ENCODE measurements around the gene ING5.

Gene ING5

GRCh38 chr2:241764275-241765241 lies 62.7 kb downstream of the ING5 start:
- DNase-seq = no peak

DNA sequence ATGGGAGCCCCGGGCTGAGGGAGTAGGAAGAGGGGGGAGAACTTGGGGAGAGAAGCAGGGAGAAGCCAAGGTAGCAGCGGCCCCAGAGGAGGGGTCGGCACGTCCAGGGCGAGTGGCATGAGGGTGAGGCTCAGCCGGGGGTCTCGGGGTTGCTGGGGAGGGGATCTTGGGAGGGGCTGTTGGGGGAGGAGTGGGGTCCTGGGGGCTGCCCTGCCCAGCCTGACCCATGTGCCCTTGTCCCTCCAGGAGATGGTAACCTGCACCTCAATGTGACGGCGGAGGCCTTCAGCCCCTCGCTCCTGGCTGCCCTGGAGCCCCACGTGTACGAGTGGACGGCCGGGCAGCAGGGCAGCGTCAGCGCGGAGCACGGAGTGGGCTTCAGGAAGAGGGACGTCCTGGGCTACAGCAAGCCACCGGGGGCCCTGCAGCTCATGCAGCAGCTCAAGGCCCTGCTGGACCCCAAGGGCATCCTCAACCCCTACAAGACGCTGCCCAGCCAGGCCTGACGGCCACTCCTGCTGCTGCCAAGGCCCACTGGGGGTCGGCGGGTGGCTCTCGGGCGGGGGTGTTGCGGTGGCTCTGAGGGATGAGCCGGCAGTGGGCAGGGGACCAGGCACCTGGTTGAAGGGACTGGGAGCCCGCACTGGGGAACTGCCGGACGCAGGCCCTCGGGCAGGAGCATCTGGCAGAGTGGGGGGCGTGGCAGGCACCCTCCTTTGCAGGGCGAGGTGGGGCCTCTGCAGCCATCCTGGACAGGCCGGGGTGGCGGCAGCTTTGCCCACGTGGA lies 65.8 kb downstream of the ING5 start:
- no peak for DNase-seq

DNA sequence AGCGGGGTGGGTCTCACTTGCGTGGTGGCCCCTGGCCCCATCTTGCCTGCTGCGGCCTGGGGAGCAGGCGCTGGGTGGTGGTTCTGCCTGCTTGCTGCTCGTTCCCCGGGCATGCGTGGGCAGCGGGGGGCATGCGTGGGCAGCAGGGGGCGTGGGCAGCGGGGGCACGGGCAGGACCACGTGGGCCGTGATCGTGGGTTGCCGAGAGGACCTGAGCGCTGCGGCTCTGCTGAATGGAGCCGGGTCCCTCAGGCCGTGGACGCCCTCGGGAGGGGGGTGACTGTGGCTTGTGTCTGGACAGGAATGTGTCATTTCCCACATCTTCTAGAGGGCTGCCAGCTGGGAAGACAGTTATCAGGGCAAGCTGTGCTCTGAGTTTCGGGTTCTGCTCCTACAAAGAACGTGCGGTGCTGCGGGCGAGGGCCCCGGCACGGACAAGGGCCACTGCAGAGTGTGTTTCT lies 66.4 kb downstream of the ING5 start:
- no peak for DNase-seq

DNA sequence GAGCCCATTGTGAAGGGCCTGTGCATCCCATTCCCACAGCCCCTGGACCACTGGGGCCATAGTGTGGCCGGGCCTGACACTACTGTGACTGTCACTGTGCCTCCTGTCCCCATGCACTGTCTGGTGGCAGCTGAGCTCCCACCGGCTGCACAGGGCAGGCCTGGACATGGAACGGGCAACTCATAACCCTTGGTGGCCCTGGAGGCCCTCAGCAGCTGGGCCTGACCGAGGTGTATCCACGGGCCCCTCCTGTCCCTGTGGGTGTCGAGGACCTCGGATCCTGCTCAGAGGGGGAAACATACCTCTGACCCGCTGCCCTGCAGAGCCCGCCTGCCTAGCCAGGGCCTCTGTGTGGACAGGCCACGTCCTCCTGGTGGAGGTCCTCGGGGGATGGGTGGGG lies 67.0 kb downstream of the ING5 start:
- no peak for DNase-seq

- no peak for DNase-seq
Observed at GRCh38 chr2:241769819-241770184, 68.0 kb downstream of the ING5 start.

DNA sequence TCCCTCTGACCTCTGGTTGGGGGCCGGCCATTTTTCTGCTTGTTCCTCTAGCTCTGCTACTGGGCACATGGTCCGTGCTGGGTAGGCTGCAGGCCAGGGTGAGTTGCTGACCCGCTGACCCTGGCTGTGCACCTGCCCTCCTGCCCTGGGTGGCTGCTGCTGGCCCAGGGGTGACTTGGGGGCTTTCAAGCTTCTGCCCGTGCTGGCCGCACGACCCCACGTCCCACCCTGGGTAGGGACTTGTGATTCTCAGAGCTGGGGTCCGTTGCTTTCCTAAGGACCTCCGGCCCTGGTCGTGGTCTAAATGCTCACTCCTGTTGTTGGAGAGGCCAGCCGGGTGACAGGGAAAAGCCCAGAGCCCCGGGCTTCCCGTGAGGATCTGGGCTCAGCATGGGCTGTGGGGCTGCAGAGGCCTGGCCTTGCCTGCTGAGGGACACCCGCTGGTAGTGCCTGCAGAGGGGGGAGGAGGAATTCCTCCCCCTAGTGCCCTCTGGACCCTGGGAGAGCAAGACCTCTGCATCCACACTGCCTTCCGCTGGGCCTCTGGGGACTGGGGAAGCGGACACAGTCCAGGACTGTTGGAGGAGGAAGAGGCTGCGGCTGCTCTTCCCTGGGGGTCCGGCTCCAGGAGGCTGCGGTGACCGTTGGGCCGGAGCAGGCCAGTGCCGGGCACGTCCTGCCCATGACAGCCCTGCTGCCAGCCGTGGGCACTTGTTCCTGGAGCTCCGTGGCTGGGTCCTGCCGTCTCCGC lies 68.5 kb downstream of the ING5 start:
- DNase-seq = no peak

GRCh38 chr2:241770936-241771285 lies 69.1 kb downstream of the ING5 start:
- DNase-seq = no peak

GRCh38 chr2:241771286-241772062 lies 69.6 kb downstream of the ING5 start:
- DNase-seq = no peak

DNA sequence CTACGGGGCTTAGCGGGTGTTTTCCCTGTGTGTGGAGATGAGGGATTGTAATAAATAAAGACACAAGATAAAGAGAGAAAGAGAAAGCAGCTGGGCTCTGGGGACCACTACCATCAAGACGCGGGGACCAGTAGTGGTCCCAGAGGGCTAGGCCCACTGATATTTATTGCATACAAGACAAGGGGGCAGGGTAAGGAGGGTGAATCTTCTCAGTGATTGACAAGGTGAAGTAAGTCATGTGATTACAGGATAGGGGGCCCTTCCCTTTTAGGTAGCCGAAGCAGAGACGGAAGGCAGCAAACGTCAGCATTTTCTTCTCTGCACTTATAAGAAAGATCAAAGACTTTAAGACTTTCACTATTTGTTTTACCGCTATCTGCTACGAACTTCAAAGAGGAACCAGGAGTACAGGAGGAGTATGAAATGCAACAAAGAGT lies 70.2 kb downstream of the ING5 start:
- no peak for DNase-seq

GRCh38 chr2:241773511-241774418 lies 71.9 kb downstream of the ING5 start:
- DNase-seq = peak; percentile 58

DNA sequence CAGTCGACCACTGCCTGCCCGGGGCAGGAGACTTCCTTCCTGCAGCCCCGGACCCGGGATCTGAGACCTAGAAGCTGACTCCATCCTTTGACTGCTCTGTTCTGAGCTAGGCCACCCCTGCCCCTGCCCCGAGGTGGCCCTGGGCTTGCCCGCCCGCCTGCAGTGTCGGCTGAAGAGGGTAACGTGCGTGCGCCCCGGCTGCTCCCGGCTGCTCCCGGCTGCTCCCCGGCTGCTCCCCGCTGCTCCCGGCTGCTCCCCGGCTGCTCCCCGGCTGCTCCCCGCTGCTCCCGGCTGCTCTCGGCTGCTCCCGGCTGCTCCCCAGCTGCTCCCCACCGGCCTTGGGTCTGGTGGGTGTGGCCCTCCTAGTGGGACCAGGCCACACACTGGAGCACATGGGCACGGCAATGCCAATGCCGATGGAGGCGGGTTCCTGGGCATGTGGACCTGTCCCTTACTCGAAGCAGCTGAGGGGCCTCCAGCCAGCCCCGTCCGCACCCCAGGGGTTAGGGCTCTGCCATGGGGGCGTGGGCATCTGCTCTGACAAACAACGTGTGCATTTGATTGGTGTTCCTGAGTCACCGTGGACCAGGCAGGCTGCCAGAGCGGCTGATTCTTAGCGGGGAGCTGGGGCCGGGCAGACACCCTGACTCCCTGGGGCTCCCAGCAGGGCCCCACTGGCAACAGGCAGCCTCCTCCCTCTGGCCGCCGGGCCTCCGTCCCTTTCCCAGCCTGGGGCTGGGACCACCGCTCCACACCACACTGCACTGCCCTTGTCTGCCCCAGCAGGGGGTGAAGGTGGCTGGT lies 72.8 kb downstream of the ING5 start:
- DNase-seq = peak; percentile 89

DNA sequence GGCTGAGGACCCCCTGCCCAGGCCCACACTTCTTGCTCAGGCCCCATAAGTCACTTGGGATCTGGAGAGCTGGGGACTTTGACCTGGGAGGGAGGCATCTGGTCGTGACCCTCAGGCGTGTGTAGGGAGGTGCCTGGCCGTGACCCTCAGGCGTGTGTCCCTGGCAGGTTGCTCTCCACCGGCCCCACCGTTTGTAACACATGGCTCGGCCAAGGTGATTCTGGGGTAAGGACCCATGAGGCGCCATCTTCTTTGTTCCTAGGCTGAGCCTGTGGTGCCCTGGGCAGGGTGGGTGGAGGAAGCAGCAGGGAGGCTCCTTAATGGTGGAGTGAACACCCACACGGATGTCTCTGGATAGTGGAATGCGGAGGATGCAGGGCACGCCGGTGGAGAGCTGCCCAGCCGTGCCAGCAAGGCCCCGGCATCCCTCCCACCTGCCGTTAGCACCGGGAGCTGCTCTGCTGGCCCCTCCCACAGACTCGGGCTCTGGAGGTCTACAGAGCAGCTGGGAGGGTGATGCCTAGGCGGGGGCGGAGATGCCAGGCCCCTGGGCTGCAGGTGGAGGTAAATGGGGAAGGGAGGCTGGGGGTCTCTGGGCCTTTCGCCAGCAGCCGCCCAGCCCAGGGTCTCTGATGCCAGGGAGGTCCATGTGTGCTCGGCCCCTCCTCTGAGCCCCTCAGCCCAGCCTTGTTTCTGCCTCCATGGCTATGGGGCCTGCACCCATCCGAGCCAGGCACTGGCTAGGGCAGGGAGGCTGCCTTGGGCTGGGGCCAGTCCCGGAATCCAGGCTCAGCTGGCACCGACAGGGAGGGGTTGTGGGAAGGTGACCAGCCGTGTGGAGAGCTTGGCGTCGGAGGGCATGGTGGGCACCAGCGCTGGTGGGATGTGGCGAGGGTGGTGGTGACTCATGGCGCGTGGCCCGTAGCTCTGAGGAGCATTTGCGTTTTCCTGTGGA lies 73.7 kb downstream of the ING5 start:
- DNase-seq = no peak

GRCh38 chr2:241776336-241777169 lies 74.7 kb downstream of the ING5 start, which contains the start of gene GAL3ST2:
Gene GAL3ST2 (plus strand): TSS chr2:241776822. CDS start chr2:241776956, 134 bp downstream.
- no peak for DNase-seq

DNA sequence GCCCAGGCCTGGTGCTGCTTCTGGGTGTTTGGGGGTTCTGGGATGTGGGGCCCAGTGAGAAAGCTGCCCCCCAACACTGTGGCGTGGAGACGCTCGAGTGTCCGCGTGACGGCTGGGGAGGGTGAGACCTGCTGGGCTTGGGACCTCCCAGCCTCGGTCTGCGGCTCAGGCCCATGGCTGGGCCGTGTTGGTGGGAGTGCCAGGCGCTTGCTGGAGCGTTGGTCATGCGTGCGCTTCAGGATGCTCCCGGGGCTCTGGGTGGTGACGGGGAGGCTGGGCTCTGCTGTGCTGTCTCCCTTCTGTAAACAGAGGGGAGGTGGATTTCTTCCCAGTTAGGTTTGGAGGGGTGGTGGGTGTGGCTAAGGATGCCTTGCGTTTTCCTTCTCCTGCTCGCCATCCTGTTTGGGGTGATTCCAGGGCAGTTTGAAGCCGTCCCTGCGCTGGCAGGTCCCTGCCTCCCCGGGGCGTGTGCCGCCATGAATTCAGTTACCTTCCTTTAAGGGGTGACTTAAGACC lies 75.4 kb downstream of the ING5 start:
- DNase-seq = no peak

DNA sequence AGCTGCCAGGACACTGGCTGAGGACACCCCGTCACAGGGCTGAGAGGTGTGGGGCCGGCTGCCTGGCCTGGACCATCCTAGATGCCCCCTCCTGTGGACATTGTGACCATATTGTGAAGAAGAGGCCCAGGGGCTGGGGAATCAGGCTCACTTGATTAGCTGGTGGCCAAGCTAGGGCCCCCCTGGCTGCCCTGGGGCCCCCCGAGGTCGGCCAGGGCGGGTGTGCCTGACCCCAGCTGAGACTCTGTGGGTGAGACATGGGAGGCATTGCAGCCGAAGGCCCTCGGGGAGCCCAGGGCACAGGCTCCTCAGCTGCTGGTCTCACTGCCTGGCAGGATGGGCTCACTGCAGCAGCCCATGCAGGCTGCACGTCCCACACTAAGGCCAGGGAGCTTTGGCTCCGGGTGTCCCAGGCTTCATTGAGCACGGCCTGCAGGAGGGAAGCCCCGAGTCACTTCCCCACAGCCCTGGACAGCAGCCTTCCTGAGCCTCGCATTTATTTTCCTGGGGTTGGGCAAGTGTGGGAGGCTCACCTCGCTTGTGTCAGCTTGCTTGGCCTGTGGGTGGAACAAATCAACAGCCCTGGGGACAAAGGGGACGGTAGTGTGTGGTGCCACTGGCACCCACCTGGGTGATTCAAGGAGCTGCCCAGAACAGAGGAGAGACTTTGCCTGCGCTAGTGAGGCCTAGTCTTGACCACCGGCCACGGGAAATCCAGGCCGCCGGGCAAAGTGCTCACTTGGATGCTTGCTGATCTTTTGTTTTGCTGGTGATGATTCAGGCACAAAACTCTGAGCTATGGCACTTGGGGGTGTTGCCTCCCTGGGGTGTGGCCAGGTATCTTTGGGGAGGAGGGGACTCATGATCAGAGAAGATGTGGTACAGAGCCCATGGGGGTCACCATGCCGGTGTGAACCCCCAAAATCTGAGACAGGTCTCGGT lies 76.1 kb downstream of the ING5 start:
- DNase-seq = no peak

Measured in COR-L47 (cell line).